Upper lobe of right lung (tissue), 1 donor: ENCODE measurements around the gene PTPN9. TPM values are rescaled to one million over a fixed set of nuclear protein-coding genes. Genes with fewer than 3 reads are reported as not detected.

Experiments
- ATAC-seq: fragments of 200-7000 bp; cut with Tn5 transposase; one replicate; pipeline ENCODE4 v1.9.1; 2020; ENCODE audit warnings: mild to moderate bottlenecking, moderate library complexity
- DNase-seq: peaks from one replicate; pipeline ENCODE4 v3.0.0-alpha.2; 2020
- H3K27ac ChIP-seq: fragments of 200-600 bp; one replicate; pipeline ENCODE4 v1.8.0; 2022
- H3K27me3 ChIP-seq: fragments of 200-600 bp; one replicate; pipeline ENCODE4 v1.8.0; 2022; ENCODE audit warnings: mild to moderate bottlenecking
- H3K36me3 ChIP-seq: fragments of 200-600 bp; one replicate; pipeline ENCODE4 v1.8.0; 2022
- H3K4me1 ChIP-seq: fragments of 200-600 bp; one replicate; pipeline ENCODE4 v1.8.0; 2022
- H3K4me3 ChIP-seq: fragments of 200-600 bp; one replicate; pipeline ENCODE4 v1.8.0; 2022; ENCODE audit warnings: mild to moderate bottlenecking
- H3K9me3 ChIP-seq: fragments of 200-600 bp; one replicate; pipeline ENCODE4 v1.8.0; 2022
- CTCF ChIP-seq: fragments of 200-600 bp; IDR thresholded peaks from one replicate; pipeline ENCODE4 v1.8.0; 2022; ENCODE audit warnings: antibody characterized with exemption
- intact Hi-C: fragments of 100-400 bp; cut with DNase I; formaldehyde crosslinking; loops from one replicate; pipeline ENCODE4 v1.11.0; 2022
- total RNA-seq: library from RNA; stranded (reverse); fragmentation: NEBNext Ultra II Directional; extraction: Animal tissue kit (Norgen Biotek cat#: 25700); gene quantifications from one replicate; pipeline ENCODE4 v1.2.1, GENCODE V29; 2021
- donor health status: DM: no; HTN: yes; CAD: no; lungs with severe emphysema.

The PTPN9 gene
- total RNA-seq, 1 donor from 2014 or later: 26.0 TPM

DNA sequence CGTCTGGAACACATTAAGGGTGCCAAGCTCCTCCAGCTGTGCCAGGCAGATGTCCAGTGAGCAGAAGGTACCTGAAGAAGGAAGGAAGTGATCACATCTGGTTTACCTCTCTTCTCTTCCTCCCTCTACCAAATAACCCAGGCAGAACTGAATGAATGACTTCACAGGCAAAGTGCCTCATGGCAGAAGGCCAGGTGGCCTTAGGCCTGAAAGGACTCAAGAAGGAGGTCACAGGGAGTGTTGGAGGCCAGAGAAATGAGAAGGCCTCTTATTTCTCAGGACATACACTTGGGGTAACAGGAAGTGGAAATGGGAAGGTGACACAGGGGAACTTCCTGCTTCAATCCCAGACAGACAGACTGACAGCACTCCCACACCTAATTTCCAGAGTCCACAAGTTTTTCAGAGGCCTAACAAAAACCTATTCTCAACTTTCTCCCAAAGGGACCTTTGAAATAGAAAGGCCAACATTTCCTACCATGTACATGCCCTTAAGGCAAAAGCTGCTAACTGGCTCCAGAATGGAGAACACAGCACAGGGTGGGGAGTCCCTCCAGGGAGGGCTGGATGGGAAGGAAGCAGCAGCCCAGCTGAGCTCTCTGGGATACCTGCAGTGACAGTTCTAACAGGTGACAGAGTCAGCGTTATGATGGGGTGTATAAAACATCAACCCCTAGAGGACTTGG is 110.1 kb downstream of the PTPN9 start:
- no peak for TF ChIP-seq CTCF
- no peaks in the 10 kb centered on the region for H3K4me1 ChIP-seq
- ATAC-seq (peak; percentile 45), DNase-seq (no peak)
- peaks cover 86% of the 10 kb centered on the region for H3K36me3 ChIP-seq
- no peaks in the 10 kb centered on the region for H3K27me3 ChIP-seq
- no peaks in the 10 kb centered on the region for H3K9me3 ChIP-seq
- H3K27ac ChIP-seq: no peak overlapping the region
- H3K4me3 ChIP-seq: no peak overlapping the region
- intact Hi-C loops: no loop called here

DNA sequence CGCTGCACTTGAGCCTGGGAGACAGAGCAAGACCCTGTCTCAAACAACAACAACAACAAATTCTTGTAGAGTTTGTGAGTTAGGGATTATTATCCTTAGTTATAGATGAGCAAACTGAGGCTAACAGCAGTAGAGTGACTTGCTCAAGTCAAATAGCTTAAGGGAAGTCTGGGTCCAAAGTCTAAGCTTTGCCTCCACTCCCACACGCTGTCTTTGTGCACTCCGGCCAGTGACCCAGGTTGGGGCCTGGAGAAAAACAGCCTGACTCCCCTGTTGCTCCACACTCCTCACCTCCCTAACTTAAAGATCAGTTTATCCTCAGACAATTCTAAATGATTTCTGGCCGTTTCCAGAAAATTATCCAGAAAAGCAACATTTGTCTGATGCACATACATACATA is 118.5 kb downstream of the PTPN9 start:
- intact Hi-C loops: no loop called here
- no peak for DNase-seq
- Histone ChIP-seq H3K27me3 (no peaks in the 10 kb centered on the region), H3K36me3 (peaks cover 4% of the 10 kb centered on the region), H3K4me1 (peaks cover 10% of the 10 kb centered on the region), H3K9me3 (no peaks in the 10 kb centered on the region), H3K27ac (no peak overlapping the region), H3K4me3 (no peak overlapping the region)
- ATAC-seq: no peak
- no peak for TF ChIP-seq CTCF

GRCh38 chr15:75459581-75459980 is 119.5 kb downstream of the PTPN9 start:
- intact Hi-C loops: no loop called here
- Histone ChIP-seq H3K36me3 (no peaks in the 10 kb centered on the region), H3K27ac (no peak overlapping the region), H3K9me3 (no peaks in the 10 kb centered on the region), H3K4me1 (peaks cover 10% of the 10 kb centered on the region), H3K4me3 (no peak overlapping the region), H3K27me3 (no peaks in the 10 kb centered on the region)
- no peak for TF ChIP-seq CTCF
- DNase-seq: no peak
- no peak for ATAC-seq

DNA sequence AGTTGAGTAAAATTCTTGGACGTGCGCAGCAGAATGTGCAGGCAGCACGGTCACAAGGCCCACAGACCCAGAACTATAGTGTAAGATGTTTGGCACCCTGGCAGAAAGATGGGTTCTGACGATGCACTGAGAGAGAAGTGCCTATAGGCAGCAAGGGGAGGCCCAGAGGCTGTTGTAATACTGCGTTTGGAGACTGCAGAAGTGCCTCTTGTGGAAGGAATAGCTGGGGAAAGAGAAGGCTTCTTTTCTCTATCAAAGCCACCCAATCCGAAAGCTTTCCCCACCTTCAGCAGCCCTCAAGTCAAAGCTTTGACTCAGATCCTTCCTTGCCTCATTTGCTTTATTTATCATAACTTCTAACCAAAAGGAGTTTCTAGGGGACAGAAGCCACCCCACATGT is 122.4 kb downstream of the PTPN9 start:
- Histone ChIP-seq H3K36me3 (no peaks in the 10 kb centered on the region), H3K4me3 (peak overlapping the region; percentile 94), H3K4me1 (peaks cover 10% of the 10 kb centered on the region), H3K27me3 (no peaks in the 10 kb centered on the region), H3K9me3 (no peaks in the 10 kb centered on the region), H3K27ac (peak overlapping the region; percentile 93)
- intact Hi-C loops: no loop called here
- DNase-seq: no peak
- TF ChIP-seq CTCF: no peak
- no peak for ATAC-seq

- H3K9me3 ChIP-seq: no peaks in the 10 kb centered on the region
- H3K36me3 ChIP-seq: no peaks in the 10 kb centered on the region
- H3K4me3 ChIP-seq: peak overlapping the region; percentile 94
- ATAC-seq (no peak), DNase-seq (peak; percentile 79)
- H3K27me3 ChIP-seq: no peaks in the 10 kb centered on the region
- TF ChIP-seq CTCF: no peak
- H3K4me1 ChIP-seq: peaks cover 10% of the 10 kb centered on the region
- H3K27ac ChIP-seq: peak overlapping the region; percentile 93
- intact Hi-C loops: no loop called here
Observed at GRCh38 chr15:75455982-75456531, 123.1 kb downstream of the PTPN9 start.
